Transverse colon (tissue), 4 donors: Measurements from ENCODE around the gene HTR3B. TPM values are rescaled to one million over a fixed set of nuclear protein-coding genes. Genes with fewer than 3 reads are reported as not detected.

Experiments used
- DNase-seq: peaks from one replicate; pipeline ENCODE4 v3.0.0-alpha.2; 2019
- H3K27ac ChIP-seq, 4 donors: fragments of 200-600 bp; sonication (generic); 2 replicates each; pipeline ENCODE4 v1.5.1; 2016 to 2018; ENCODE audit warnings: inconsistent platforms in 4 of 4
- H3K27me3 ChIP-seq: fragments of 200-600 bp; sonication (generic); 2 replicates; pipeline ENCODE4 v1.5.1; 2017; ENCODE audit warnings: inconsistent platforms
- H3K36me3 ChIP-seq, 4 donors: fragments of 200-600 bp; sonication (generic); 2 replicates each; pipeline ENCODE4 v1.5.1; 2017 to 2019; ENCODE audit warnings: inconsistent platforms in 4 of 4
- H3K4me1 ChIP-seq, 4 donors: fragments of 200-600 bp; sonication (generic); 2 replicates each; pipeline ENCODE4 v1.5.1; 2017 to 2020; ENCODE audit warnings: inconsistent platforms in 4 of 4
- H3K4me3 ChIP-seq, 4 donors: fragments of 200-600 bp; sonication (generic); 1 replicate in 1 of 4; 2 replicates in 3 of 4; pipeline versions ENCODE4 v1.5.1 to v1.6.1; 2017 to 2019; ENCODE audit warnings: inconsistent platforms in 4 of 4
- H3K9me3 ChIP-seq, 2 donors: fragments of 200-600 bp; sonication (generic); 2 replicates each; pipeline ENCODE4 v1.5.1; 2017 to 2019; ENCODE audit warnings: inconsistent platforms in 2 of 2
- CTCF ChIP-seq, 5 experiments: fragments of 200-600 bp in 3 of 5; fragments of 450-650 bp in 2 of 5; sonication (generic) in 3 of 5; IDR thresholded peaks; 1 replicate in 2 of 5; 2 replicates in 3 of 5; pipeline ENCODE4 v1.5.1; 2016 to 2017; ENCODE audit warnings: antibody characterized with exemption in 5 of 5, inconsistent platforms in 3 of 5, mild to moderate bottlenecking in 2 of 5, moderate library complexity in 1 of 5
- EP300 ChIP-seq: sonication (generic); formaldehyde crosslinking; IDR thresholded peaks from one replicate; pipeline ENCODE4 v1.6.1; 2017; ENCODE audit warnings: antibody characterized with exemption, low read depth
- POLR2A ChIP-seq: fragments of 450-650 bp; IDR thresholded peaks from one replicate; pipeline ENCODE4 v1.6.1; 2016; ENCODE audit warnings: antibody characterized with exemption, mild to moderate bottlenecking, moderate library complexity
- POLR2AphosphoS5 ChIP-seq, 3 donors: sonication (generic); formaldehyde crosslinking; IDR thresholded peaks; one replicate each; pipeline ENCODE4 v1.6.1; 2016; ENCODE audit warnings: antibody characterized with exemption in 3 of 3
- WGBS, 2 donors: methylation state at CpG; one replicate each; pipeline ENCODE4 v1.1.5; 2018; ENCODE audit warnings: low coverage in 1 of 2; 5-methylcytosine and 5-hydroxymethylcytosine counted together
- in situ Hi-C, 4 donors: fragments of 200-750 bp; cut with MboI; loops; one replicate each; pipeline versions ENCODE4 v1.15.0 to v1.15.1; 2017; ENCODE audit warnings: low sequenced_read_pairs in 3 of 4, low pct_ligation_motif_present in 1 of 4, low pct_unique_long_range_greater_than_20kb in 1 of 4
- intact Hi-C: fragments of 100-400 bp; cut with DNase I; formaldehyde crosslinking; loops from one replicate; pipeline ENCODE4 v1.15.1; 2023; ENCODE audit warnings: low total_unique reads
- total RNA-seq, 4 donors: library from RNA; depleted of rRNA; stranded (reverse); fragments of >200 nt; gene quantifications; one replicate each; pipeline ENCODE4 v1.1.0, GENCODE V29; 2016

Gene HTR3B
- total RNA-seq, 4 donors from 2014 or later, result 0.14 TPM; not detected in 3

- H3K27me3 ChIP-seq, result no peaks in the 10 kb centered on the region
- H3K4me3 ChIP-seq, result no peak overlapping the region
- TF ChIP-seq CTCF (IDR thresholded peaks at IDR 0.05) (no peak), POLR2AphosphoS5 (IDR thresholded peaks at IDR 0.05) (no peak), EP300 (no peak), POLR2A (no peak)
- intact Hi-C loops (no loop called here), in situ Hi-C loops (no loop called here)
- DNase-seq, result no peak
- 94 to 100% methylated on average over 2 to 3 of the region's 3 CpGs for whole genome bisulfite sequencing, 2 donors
- no peak overlapping the region for H3K27ac ChIP-seq
- peaks cover 0 to 7% (median 3%) of the 10 kb centered on the region in 4 donors for H3K4me1 ChIP-seq
- H3K36me3 ChIP-seq, result no peaks in the 10 kb centered on the region
- no peaks in the 10 kb centered on the region for H3K9me3 ChIP-seq
Measured at GRCh38 chr11:113864410-113864809, 40.2 kb upstream of the HTR3B start.

- in situ Hi-C loops (no loop called here), intact Hi-C loops (no loop called here)
- 95 to 96% methylated on average over 8 of the region's 8 CpGs for WGBS, 2 donors
- no peaks in the 10 kb centered on the region for H3K36me3 ChIP-seq
- H3K4me3 ChIP-seq, result no peak overlapping the region
- H3K4me1 ChIP-seq, result peaks cover 0 to 3% (median under 1%) of the 10 kb centered on the region in 4 donors
- no peaks in the 10 kb centered on the region for H3K9me3 ChIP-seq
- TF ChIP-seq POLR2AphosphoS5 (IDR thresholded peaks at IDR 0.05) (no peak), EP300 (no peak), CTCF (IDR thresholded peaks at IDR 0.05) (no peak), POLR2A (no peak)
- H3K27me3 ChIP-seq, result no peaks in the 10 kb centered on the region
- no peak overlapping the region for H3K27ac ChIP-seq
- DNase-seq, result no peak
Measured at GRCh38 chr11:113865873-113866272, 38.7 kb upstream of the HTR3B start.

- no peak overlapping the region for H3K27ac ChIP-seq
- no peak for TF ChIP-seq CTCF (IDR thresholded peaks at IDR 0.05)
- no peak overlapping the region for H3K4me3 ChIP-seq
- 81 to 90% methylated on average over 2 to 3 of the region's 3 CpGs for WGBS, 2 donors
- no peaks in the 10 kb centered on the region for H3K9me3 ChIP-seq
- no peaks in the 10 kb centered on the region for H3K36me3 ChIP-seq
- H3K4me1 ChIP-seq, result peaks cover 0 to 9% (median 5%) of the 10 kb centered on the region in 4 donors
- DNase-seq, result no peak
- in situ Hi-C loops, result no loop called here
- H3K27me3 ChIP-seq, result no peaks in the 10 kb centered on the region
- intact Hi-C loops, result no loop called here
Measured at GRCh38 chr11:113867843-113868503, 36.6 kb upstream of the HTR3B start.

- in situ Hi-C loops (no loop called here), intact Hi-C loops (no loop called here)
- no peak for TF ChIP-seq POLR2A
- no peak for TF ChIP-seq POLR2AphosphoS5 (IDR thresholded peaks at IDR 0.05)
- no peak for TF ChIP-seq CTCF (IDR thresholded peaks at IDR 0.05)
- no peak for TF ChIP-seq EP300
- Histone ChIP-seq H3K36me3 (no peaks in the 10 kb centered on the region), H3K4me1 (peaks cover 4 to 24% (median 14%) of the 10 kb centered on the region in 4 donors), H3K4me3 (no peak overlapping the region), H3K9me3 (no peaks in the 10 kb centered on the region), H3K27ac (no peak overlapping the region), H3K27me3 (no peaks in the 10 kb centered on the region)
- 73 to 84% methylated on average over 3 of the region's 3 CpGs for WGBS, 2 donors
- DNase-seq, result no peak
Measured at GRCh38 chr11:113871336-113871735, 33.3 kb upstream of the HTR3B start.
